CD14-positive monocyte (primary cell): ENCODE measurements around the gene ADAM19. TPM values are rescaled to one million over a fixed set of nuclear protein-coding genes. Genes with fewer than 3 reads are reported as not detected.

Experiments
- DNase-seq, 3 donors: peaks; one replicate each; pipeline ENCODE4 v3.0.0-alpha.2; 2011 to 2022
- H2AFZ ChIP-seq: 2 replicates; pipeline ENCODE4 v1.6.0; 2012; ENCODE audit warnings: mild to moderate bottlenecking, low read depth, low read length, inconsistent platforms; ENCODE audit not compliant: insufficient read depth, poor library complexity, severe bottlenecking
- H3K27ac ChIP-seq, 2 donors: 1 replicate in 1 of 2; 2 replicates in 1 of 2; pipeline ENCODE4 v1.5.1; 2012 to 2013; ENCODE audit warnings: low read length in 2 of 2, control low read depth in 1 of 2, inconsistent platforms in 1 of 2, low read depth in 1 of 2, mild to moderate bottlenecking in 1 of 2
- H3K27me3 ChIP-seq, 2 donors: one replicate each; pipeline versions ENCODE4 v1.6.0 to v1.6.1; 2011 to 2013; ENCODE audit warnings: low read length in 2 of 2; ENCODE audit not compliant: control insufficient read depth in 2 of 2, insufficient read depth in 2 of 2
- H3K36me3 ChIP-seq, 2 donors: replicated peaks in 1 of 2; 1 replicate in 1 of 2; 2 replicates in 1 of 2; pipeline versions ENCODE4 v1.5.1 to v1.6.1; 2012 to 2013; ENCODE audit warnings: low read length in 2 of 2, control low read depth in 1 of 2, inconsistent platforms in 1 of 2, mild to moderate bottlenecking in 1 of 2; ENCODE audit not compliant: insufficient read depth in 2 of 2, control insufficient read depth in 1 of 2
- H3K4me1 ChIP-seq, 2 donors: 1 replicate in 1 of 2; 2 replicates in 1 of 2; pipeline versions ENCODE4 v1.5.1 to v1.6.1; 2012 to 2013; ENCODE audit warnings: low read length in 2 of 2, control low read depth in 1 of 2, inconsistent platforms in 1 of 2, mild to moderate bottlenecking in 1 of 2, moderate library complexity in 1 of 2; ENCODE audit not compliant: insufficient read depth in 2 of 2, control insufficient read depth in 1 of 2
- H3K4me2 ChIP-seq: replicated peaks from 2 replicates; pipeline ENCODE3; 2012; ENCODE audit warnings: low read length, moderate library complexity, mild to moderate bottlenecking; ENCODE audit not compliant: poor library complexity, severe bottlenecking; ENCODE audit errors: extremely low read depth
- H3K4me3 ChIP-seq, 3 experiments: fragments of 200-600 bp in 1 of 3; sonication (generic) in 1 of 3; replicated peaks in 1 of 3; 1 replicate in 2 of 3; 2 replicates in 1 of 3; pipeline ENCODE4 v1.5.1; 2011 to 2013; ENCODE audit warnings: low read length in 3 of 3, mild to moderate bottlenecking in 3 of 3, control low read depth in 2 of 3, low read depth in 2 of 3, inconsistent platforms in 1 of 3, moderate library complexity in 1 of 3
- H3K79me2 ChIP-seq: 2 replicates; pipeline ENCODE4 v1.6.0; 2012; ENCODE audit warnings: mild to moderate bottlenecking, control low read depth, inconsistent platforms, low read length, moderate library complexity; ENCODE audit not compliant: insufficient read depth
- H3K9ac ChIP-seq: 2 replicates; pipeline ENCODE4 v1.6.0; 2017; ENCODE audit warnings: low read length, mild to moderate bottlenecking; ENCODE audit not compliant: insufficient read depth, poor library complexity, severe bottlenecking
- H3K9me3 ChIP-seq, 2 donors: replicated peaks in 1 of 2; 1 replicate in 1 of 2; 2 replicates in 1 of 2; pipeline versions ENCODE4 v1.5.1 to v1.6.1; 2012 to 2013; ENCODE audit warnings: low read length in 2 of 2, control low read depth in 1 of 2; ENCODE audit not compliant: control insufficient read depth in 1 of 2, insufficient read depth in 1 of 2
- H4K20me1 ChIP-seq: 2 replicates; pipeline ENCODE4 v1.6.0; 2012; ENCODE audit warnings: mild to moderate bottlenecking, low read length, control low read depth, moderate library complexity; ENCODE audit not compliant: insufficient read depth
- H3K27ac Mint-ChIP-seq, 7 donors: one replicate each; pipeline ENCODE4 v1.8.0; 2020; ENCODE audit warnings: mild to moderate bottlenecking in 7 of 7, mixed read lengths in 7 of 7, moderate library complexity in 6 of 7, inconsistent platforms in 2 of 7
- H3K27me3 Mint-ChIP-seq, 3 donors: one replicate each; pipeline ENCODE4 v1.8.0; 2021 to 2022; ENCODE audit warnings: low read depth in 3 of 3, mild to moderate bottlenecking in 3 of 3, mixed read lengths in 3 of 3, moderate library complexity in 3 of 3, inconsistent platforms in 1 of 3
- H3K36me3 Mint-ChIP-seq, 2 donors: one replicate each; pipeline ENCODE4 v1.8.0; 2020; ENCODE audit warnings: mixed read lengths in 2 of 2, inconsistent platforms in 1 of 2, mild to moderate bottlenecking in 1 of 2
- H3K4me1 Mint-ChIP-seq: one replicate; pipeline ENCODE4 v1.8.0; 2020; ENCODE audit warnings: mild to moderate bottlenecking, mixed read lengths
- H3K4me3 Mint-ChIP-seq, 2 donors: one replicate each; pipeline ENCODE4 v1.8.0; 2020; ENCODE audit warnings: mild to moderate bottlenecking in 2 of 2, mixed read lengths in 2 of 2, moderate library complexity in 1 of 2
- H3K9me3 Mint-ChIP-seq, 7 donors: one replicate each; pipeline ENCODE4 v1.8.0; 2020 to 2022; ENCODE audit warnings: mixed read lengths in 7 of 7, mild to moderate bottlenecking in 6 of 7, moderate library complexity in 6 of 7, inconsistent platforms in 2 of 7
- WGBS: methylation state at CpG from one replicate; pipeline ENCODE4 v1.1.5; 2013; ENCODE audit warnings: missing lambda C conversion rate; ENCODE audit not compliant: insufficient coverage; 5-methylcytosine and 5-hydroxymethylcytosine counted together
- intact Hi-C, 2 donors: fragments of 100-400 bp; cut with micrococcal nuclease; formaldehyde crosslinking; loops; one replicate each; pipeline versions ENCODE4 v1.15.0 to v1.15.1; 2023
- polyA plus RNA-seq, 3 donors: library from polyadenylated mRNA; depleted of rRNA in 1 of 3; unstranded in 2 of 3; stranded (reverse) in 1 of 3; fragments of 300-500 nt in 2 of 3; fragments of >200 nt in 1 of 3; fragmentation: Illumina TruSeq in 2 of 3; gene quantifications; 1 replicate in 2 of 3; 2 replicates in 1 of 3; pipeline ENCODE4 v1.2.3, GENCODE V29; 2012 to 2021
- TF ChIP-seq, protein P1 (sequence below): fragments of 200-600 bp; IDR thresholded peaks from one replicate; pipeline ENCODE4 v1.8.0; 2022; ENCODE audit warnings: antibody characterized with exemption, mild to moderate bottlenecking

ADAM19 gene
- polyA plus RNA-seq, 3 donors: 3.0 to 12.7 (median 6.2) TPM

- no peak for DNase-seq
- Histone ChIP-seq H2AFZ (no peak overlapping the region), H3K9ac (no peak overlapping the region), H3K36me3 (no peaks in the 10 kb centered on the region), H3K27me3 (no peaks in the 10 kb centered on the region), H3K4me3 (no peak overlapping the region), H3K4me2 (no peak overlapping the region), H3K4me1 (no peaks in the 10 kb centered on the region), H4K20me1 (no peaks in the 10 kb centered on the region), H3K79me2 (no peaks in the 10 kb centered on the region), H3K27ac (no peak overlapping the region), H3K9me3 (no peaks in the 10 kb centered on the region)
- Mint-ChIP-seq H3K4me3 (no peak overlapping the region), H3K4me1 (peaks cover 3% of the 10 kb centered on the region), H3K36me3 (no peaks in the 10 kb centered on the region), H3K27ac (no peak overlapping the region), H3K9me3 (peaks cover 0 to 2% (median 0%) of the 10 kb centered on the region in 7 donors), H3K27me3 (peaks cover 2 to 9% (median 9%) of the 10 kb centered on the region in 3 donors)
- 100% methylated on average over 2 of the region's 4 CpGs for WGBS
- TF ChIP-seq, protein P1, sequence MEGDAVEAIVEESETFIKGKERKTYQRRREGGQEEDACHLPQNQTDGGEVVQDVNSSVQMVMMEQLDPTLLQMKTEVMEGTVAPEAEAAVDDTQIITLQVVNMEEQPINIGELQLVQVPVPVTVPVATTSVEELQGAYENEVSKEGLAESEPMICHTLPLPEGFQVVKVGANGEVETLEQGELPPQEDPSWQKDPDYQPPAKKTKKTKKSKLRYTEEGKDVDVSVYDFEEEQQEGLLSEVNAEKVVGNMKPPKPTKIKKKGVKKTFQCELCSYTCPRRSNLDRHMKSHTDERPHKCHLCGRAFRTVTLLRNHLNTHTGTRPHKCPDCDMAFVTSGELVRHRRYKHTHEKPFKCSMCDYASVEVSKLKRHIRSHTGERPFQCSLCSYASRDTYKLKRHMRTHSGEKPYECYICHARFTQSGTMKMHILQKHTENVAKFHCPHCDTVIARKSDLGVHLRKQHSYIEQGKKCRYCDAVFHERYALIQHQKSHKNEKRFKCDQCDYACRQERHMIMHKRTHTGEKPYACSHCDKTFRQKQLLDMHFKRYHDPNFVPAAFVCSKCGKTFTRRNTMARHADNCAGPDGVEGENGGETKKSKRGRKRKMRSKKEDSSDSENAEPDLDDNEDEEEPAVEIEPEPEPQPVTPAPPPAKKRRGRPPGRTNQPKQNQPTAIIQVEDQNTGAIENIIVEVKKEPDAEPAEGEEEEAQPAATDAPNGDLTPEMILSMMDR: no peak
- intact Hi-C loops: loop anchor here in 1 of 2 donors (10.0 kb wide), 1 partner anchor 271 kb away; no protein-coding TSS in a partner anchor
Observed at GRCh38 chr5:157444224-157444623, 131.4 kb downstream of the ADAM19 start.

DNA sequence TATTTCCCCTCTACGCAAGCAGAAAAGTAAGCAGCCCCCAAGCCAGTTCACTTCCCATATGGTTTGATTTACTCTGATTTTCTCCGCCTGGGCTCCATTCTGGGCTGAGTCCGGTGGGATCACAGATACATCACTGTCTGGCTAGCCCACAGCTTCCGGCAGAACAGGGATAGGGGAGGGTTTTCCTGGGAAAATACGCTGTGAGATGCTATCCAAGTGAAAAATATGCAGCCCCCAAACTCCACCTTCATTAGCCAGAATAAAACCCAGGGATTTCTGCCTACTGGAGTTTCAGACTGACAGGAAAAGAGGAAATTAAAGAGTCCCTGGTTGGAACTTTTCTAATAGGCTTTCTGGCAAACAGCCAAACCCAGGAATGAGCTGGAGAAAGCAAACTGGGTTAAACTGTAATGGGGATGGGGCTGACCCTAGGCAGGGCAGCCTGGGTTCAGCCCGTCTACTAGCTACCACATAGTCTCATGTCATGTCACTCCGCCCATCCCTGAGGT is 132.5 kb downstream of the ADAM19 start:
- TF ChIP-seq, protein P1: no peak

More for the DNA sequence above, 132.5 kb downstream of the ADAM19 start:
- H3K4me1 ChIP-seq: no peaks in the 10 kb centered on the region
- no peak overlapping the region for H3K4me3 ChIP-seq
- H3K4me1 Mint-ChIP-seq: peaks cover 3% of the 10 kb centered on the region
- no peak overlapping the region for H3K27ac Mint-ChIP-seq
- H3K9ac ChIP-seq: no peak overlapping the region
- no peak overlapping the region for H2AFZ ChIP-seq
- H3K27me3 Mint-ChIP-seq: peaks cover 2 to 9% (median 9%) of the 10 kb centered on the region in 3 donors
- intact Hi-C loops: loop anchor here in 1 of 2 donors (10.0 kb wide), 1 partner anchor 272 kb away; no protein-coding TSS in a partner anchor
- H3K36me3 ChIP-seq: no peaks in the 10 kb centered on the region
- DNase-seq: no peak
- H3K27me3 ChIP-seq: no peaks in the 10 kb centered on the region
- 100% methylated on average over 2 of the region's 7 CpGs for WGBS
- no peak overlapping the region for H3K4me3 Mint-ChIP-seq
- H3K9me3 Mint-ChIP-seq: peaks cover 0 to 2% (median 0%) of the 10 kb centered on the region in 7 donors
- no peaks in the 10 kb centered on the region for H3K79me2 ChIP-seq
- no peaks in the 10 kb centered on the region for H4K20me1 ChIP-seq
- no peak overlapping the region for H3K27ac ChIP-seq
- H3K36me3 Mint-ChIP-seq: no peaks in the 10 kb centered on the region
- H3K4me2 ChIP-seq: no peak overlapping the region
- no peaks in the 10 kb centered on the region for H3K9me3 ChIP-seq
